ENCODE measurements around the gene AOPEP. TPM values are rescaled to one million over a fixed set of nuclear protein-coding genes. Genes with fewer than 3 reads are reported as not detected.

Gene AOPEP
- total and polyA plus RNA-seq, 11 donors: 105 to 310 (median 185) TPM

DNA sequence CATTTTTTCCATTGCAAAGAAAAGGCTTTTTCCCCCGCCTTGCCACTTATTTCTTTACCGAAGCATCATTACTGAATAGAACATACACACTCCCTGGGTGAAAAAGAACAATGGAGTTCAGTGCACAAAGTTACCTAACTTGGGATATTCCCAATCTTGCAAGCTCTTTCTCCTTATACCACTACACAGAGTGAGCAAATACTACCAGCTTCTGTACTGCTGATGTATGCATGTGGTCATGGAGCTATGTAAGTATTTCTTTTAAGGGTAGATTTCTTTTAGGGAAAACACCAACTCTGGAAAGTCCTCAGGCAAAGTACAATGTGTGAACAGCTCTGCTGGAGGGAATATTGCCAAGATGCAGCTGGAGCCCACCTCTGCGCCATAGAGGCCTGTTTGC is 81.1 kb downstream of the AOPEP start:
- no peaks in the 10 kb centered on the region for H3K9me3 ChIP-seq
- DNase-seq (no peak), ATAC-seq (no peak)
- peak overlapping the region in 9 of 12 donors; percentile 44 to 81 (median 70) for H3K27ac ChIP-seq
- intact Hi-C loops (cut with DNase I): loop anchor here in 3 of 10 donors (5.0 to 10.0 kb wide), 3 partner anchors 57 to 205 kb away; no protein-coding TSS in a partner anchor
- H3K4me3 ChIP-seq: no peak overlapping the region
- no peaks in the 10 kb centered on the region for H3K27me3 ChIP-seq
- TF ChIP-seq POLR2A (IDR thresholded peaks at IDR 0.05): no peak
- no peak for TF ChIP-seq CTCF (IDR thresholded peaks at IDR 0.05)
- WGBS, 4 donors: 96 to 98% (median 97%) methylated on average over 3 of the region's 3 CpGs
- H3K36me3 ChIP-seq: peaks cover 0 to 8% (median 0%) of the 10 kb centered on the region in 9 donors
- peaks cover 0 to 55% (median 42%) of the 10 kb centered on the region in 12 donors for H3K4me1 ChIP-seq

- WGBS, 4 donors: 95 to 99% (median 97%) methylated on average over 6 of the region's 6 CpGs
- intact Hi-C loops (cut with DNase I): loop anchor here in 3 of 10 donors (5.0 to 10.0 kb wide), 3 partner anchors 56 to 203 kb away; no protein-coding TSS in a partner anchor
- no peaks in the 10 kb centered on the region for H3K27me3 ChIP-seq
- TF ChIP-seq CTCF (IDR thresholded peaks at IDR 0.05): no peak
- no peak for TF ChIP-seq POLR2A (IDR thresholded peaks at IDR 0.05)
- H3K9me3 ChIP-seq: no peaks in the 10 kb centered on the region
- H3K27ac ChIP-seq: peak overlapping the region in 10 of 12 donors; percentile 33 to 81 (median 70)
- H3K36me3 ChIP-seq: peaks cover 0 to 8% (median 0%) of the 10 kb centered on the region in 9 donors
- no peak for DNase-seq
- ATAC-seq: no peak
- peaks cover 0 to 65% (median 47%) of the 10 kb centered on the region in 12 donors for H3K4me1 ChIP-seq
- H3K4me3 ChIP-seq: no peak overlapping the region
Measured at GRCh38 chr9:94808926-94809700, 82.6 kb downstream of the AOPEP start.

DNA sequence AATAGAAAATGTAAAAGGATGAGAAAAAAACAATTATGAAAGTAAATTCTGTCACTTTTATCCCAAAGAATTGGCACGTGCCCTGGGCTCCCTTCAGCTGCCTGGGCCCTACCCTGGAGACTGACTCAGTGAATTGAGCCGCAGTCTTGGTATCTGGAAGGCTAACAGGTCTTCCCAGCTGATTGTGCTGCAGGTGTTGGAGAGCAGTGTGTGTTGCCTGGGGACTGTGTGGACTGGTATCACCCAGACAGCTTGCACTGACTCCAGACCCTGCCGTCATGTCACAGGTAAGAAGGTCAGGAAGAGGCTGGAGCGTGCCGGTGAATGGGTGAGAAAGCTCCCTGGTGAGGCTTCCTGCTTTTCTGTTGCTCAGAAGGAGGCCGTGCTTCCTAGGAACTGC is 83.3 kb downstream of the AOPEP start:
- intact Hi-C loops (cut with DNase I): loop anchor here in 6 of 10 donors (5.0 to 10.0 kb wide), 5 partner anchors 53 to 203 kb away; no protein-coding TSS in a partner anchor
- Histone ChIP-seq H3K4me1 (peaks cover 0 to 65% (median 44%) of the 10 kb centered on the region in 12 donors), H3K9me3 (no peaks in the 10 kb centered on the region), H3K27ac (peak overlapping the region in 2 of 12 donors; percentile 17 to 81), H3K27me3 (no peaks in the 10 kb centered on the region), H3K36me3 (peaks cover 0 to 8% (median 0%) of the 10 kb centered on the region in 9 donors), H3K4me3 (no peak overlapping the region)
- 96 to 98% (median 98%) methylated on average over 6 of the region's 6 CpGs for WGBS, 4 donors
- no peak for ATAC-seq
- no peak for DNase-seq
- TF ChIP-seq POLR2A (IDR thresholded peaks at IDR 0.05) (no peak), CTCF (IDR thresholded peaks at IDR 0.05) (no peak)

DNA sequence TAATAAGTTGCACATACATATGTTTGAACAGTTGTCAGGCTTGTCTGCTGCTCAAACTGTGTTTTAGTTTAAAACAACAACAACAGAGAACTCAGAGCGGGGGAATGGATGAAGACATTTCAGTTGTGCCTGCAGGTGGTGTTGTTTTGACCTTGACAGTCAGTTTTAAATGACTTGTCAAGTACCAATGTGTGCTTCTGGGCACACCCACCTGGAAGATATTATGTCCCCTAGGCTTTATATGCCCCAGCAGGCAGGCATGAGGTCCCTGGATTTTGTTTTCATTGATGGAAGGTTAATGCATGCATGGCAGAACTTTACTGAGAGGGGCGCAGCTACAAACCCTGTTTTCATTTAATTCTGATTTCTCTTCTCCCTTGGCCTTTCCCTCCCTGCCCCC is 84.6 kb downstream of the AOPEP start:
- no peak overlapping the region for H3K4me3 ChIP-seq
- no peaks in the 10 kb centered on the region for H3K27me3 ChIP-seq
- DNase-seq (no peak), ATAC-seq (no peak)
- intact Hi-C loops (cut with DNase I): loop anchor here in 3 of 10 donors (5.0 to 10.0 kb wide), 3 partner anchors 51 to 56 kb away; no protein-coding TSS in a partner anchor
- TF ChIP-seq CTCF (IDR thresholded peaks at IDR 0.05): no peak
- TF ChIP-seq POLR2A (IDR thresholded peaks at IDR 0.05): no peak
- peaks cover 0 to 54% (median 31%) of the 10 kb centered on the region in 12 donors for H3K4me1 ChIP-seq
- 97 to 100% (median 100%) methylated on average over 2 of the region's 2 CpGs for WGBS, 4 donors
- peaks cover 0 to 8% (median 0%) of the 10 kb centered on the region in 9 donors for H3K36me3 ChIP-seq
- H3K27ac ChIP-seq: peak overlapping the region in 1 of 12 donors; percentile 26
- H3K9me3 ChIP-seq: no peaks in the 10 kb centered on the region

Measured in heart left ventricle (tissue), 16 donors.